H9 (cell line): Measurements from ENCODE around the gene ZFP91. TPM values are rescaled to one million over a fixed set of nuclear protein-coding genes. Genes with fewer than 3 reads are reported as not detected.

Experiments
- DNase-seq: peaks from one replicate; pipeline ENCODE4 v3.0.0-alpha.2; 2017
- H2AFZ ChIP-seq: one replicate; pipeline ENCODE4 v1.6.1; 2013; ENCODE audit warnings: mild to moderate bottlenecking, low read length, control low read depth, moderate library complexity
- H2AK5ac ChIP-seq: 2 replicates; pipeline ENCODE4 v1.6.1; 2013; ENCODE audit warnings: low read length, control low read depth, mixed read lengths; ENCODE audit not compliant: insufficient read length
- H2BK120ac ChIP-seq: one replicate; pipeline ENCODE4 v1.6.1; 2013; ENCODE audit warnings: low read depth, mild to moderate bottlenecking, low read length, control low read depth, inconsistent platforms; ENCODE audit not compliant: poor library complexity, severe bottlenecking
- H2BK12ac ChIP-seq: 2 replicates; pipeline ENCODE4 v1.6.1; 2013; ENCODE audit warnings: low read length, control low read depth, mixed read lengths, low read depth; ENCODE audit not compliant: insufficient read length
- H2BK15ac ChIP-seq: 2 replicates; pipeline ENCODE4 v1.6.1; 2013; ENCODE audit warnings: low read depth, low read length, control low read depth
- H2BK20ac ChIP-seq: one replicate; pipeline ENCODE4 v1.6.1; 2013; ENCODE audit warnings: low read depth, mild to moderate bottlenecking, low read length, control low read depth, inconsistent platforms; ENCODE audit not compliant: poor library complexity, severe bottlenecking
- H2BK5ac ChIP-seq: 2 replicates; pipeline ENCODE4 v1.6.1; 2013; ENCODE audit warnings: low read length, control low read depth, mixed read lengths; ENCODE audit not compliant: insufficient read length
- H3K14ac ChIP-seq: 2 replicates; pipeline ENCODE4 v1.6.1; 2013; ENCODE audit warnings: low read length, control low read depth; ENCODE audit not compliant: insufficient read depth
- H3K18ac ChIP-seq: 2 replicates; pipeline ENCODE4 v1.6.1; 2013; ENCODE audit warnings: low read depth, mild to moderate bottlenecking, mixed read lengths, low read length, control low read depth; ENCODE audit not compliant: insufficient read length
- H3K23ac ChIP-seq: 2 replicates; pipeline ENCODE4 v1.6.1; 2013; ENCODE audit warnings: low read length, control low read depth, mixed read lengths, low read depth; ENCODE audit not compliant: insufficient read length
- H3K23me2 ChIP-seq: 2 replicates; pipeline ENCODE4 v1.6.1; 2013; ENCODE audit warnings: low read depth, mild to moderate bottlenecking, mixed read lengths, low read length, control low read depth; ENCODE audit not compliant: insufficient read length, poor library complexity, severe bottlenecking
- H3K27ac ChIP-seq: 2 replicates; pipeline ENCODE4 v1.5.1; 2013; ENCODE audit warnings: low read length, control low read depth, mixed read lengths, low read depth; ENCODE audit not compliant: insufficient read length
- H3K27me3 ChIP-seq: 2 replicates; pipeline ENCODE4 v1.6.1; 2013; ENCODE audit warnings: low read length, control low read depth, inconsistent platforms; ENCODE audit not compliant: insufficient read depth
- H3K4ac ChIP-seq: 2 replicates; pipeline ENCODE4 v1.6.1; 2013; ENCODE audit warnings: low read depth, mild to moderate bottlenecking, control low read depth, inconsistent platforms, low read length, moderate library complexity
- H3K4me1 ChIP-seq: 2 replicates; pipeline ENCODE4 v1.6.1; 2013; ENCODE audit warnings: low read length, control low read depth, inconsistent platforms; ENCODE audit not compliant: insufficient read depth
- H3K4me2 ChIP-seq: 2 replicates; pipeline ENCODE4 v1.6.1; 2013; ENCODE audit warnings: low read length, control low read depth, mixed read lengths; ENCODE audit not compliant: insufficient read length, insufficient read depth
- H3K56ac ChIP-seq: 2 replicates; pipeline ENCODE4 v1.6.1; 2013; ENCODE audit warnings: low read depth, mild to moderate bottlenecking, mixed read lengths, low read length, control low read depth; ENCODE audit not compliant: insufficient read length
- H3K79me1 ChIP-seq: 2 replicates; pipeline ENCODE4 v1.6.1; 2013; ENCODE audit warnings: low read depth, mild to moderate bottlenecking, moderate library complexity, low read length, control low read depth, inconsistent platforms; ENCODE audit not compliant: insufficient read depth, poor library complexity, severe bottlenecking
- H3K79me2 ChIP-seq: 2 replicates; pipeline ENCODE4 v1.6.1; 2013; ENCODE audit warnings: low read length, control low read depth, inconsistent platforms; ENCODE audit not compliant: insufficient read depth
- H3K9ac ChIP-seq: 2 replicates; pipeline ENCODE4 v1.6.1; 2013; ENCODE audit warnings: low read length, control low read depth, mixed read lengths; ENCODE audit not compliant: insufficient read length; ENCODE audit errors: extremely low read depth
- H3K9me3 ChIP-seq: one replicate; pipeline ENCODE4 v1.6.1; 2013; ENCODE audit warnings: low read depth, low read length, inconsistent platforms; ENCODE audit not compliant: control insufficient read depth
- H3T11ph ChIP-seq: one replicate; pipeline ENCODE4 v1.6.1; 2013; ENCODE audit warnings: mild to moderate bottlenecking, low read length, control low read depth, inconsistent platforms
- H4K20me1 ChIP-seq: one replicate; pipeline ENCODE4 v1.6.1; 2013; ENCODE audit not compliant: control insufficient read depth, insufficient read length, insufficient read depth
- H4K5ac ChIP-seq: 2 replicates; pipeline ENCODE4 v1.6.1; 2013; ENCODE audit warnings: low read depth, mild to moderate bottlenecking, mixed read lengths, low read length, control low read depth; ENCODE audit not compliant: insufficient read length
- H4K8ac ChIP-seq: replicated peaks from 2 replicates; pipeline ENCODE4 v1.6.1; 2013; ENCODE audit warnings: low read length, control low read depth, mixed read lengths, low read depth; ENCODE audit not compliant: insufficient read length
- H4K91ac ChIP-seq: 2 replicates; pipeline ENCODE4 v1.6.1; 2013; ENCODE audit warnings: low read depth, mild to moderate bottlenecking, moderate library complexity, mixed read lengths, low read length, control low read depth; ENCODE audit not compliant: insufficient read length
- H3K27ac Mint-ChIP-seq, 3 experiments: 2 replicates in 2 of 3; 3 replicates in 1 of 3; pipeline ENCODE4 v1.8.0; 2020 to 2021; ENCODE audit warnings: mixed read lengths in 3 of 3, mild to moderate bottlenecking in 1 of 3, moderate library complexity in 1 of 3
- H3K27me3 Mint-ChIP-seq: 2 replicates; pipeline ENCODE4 v1.8.0; 2021; ENCODE audit warnings: low read depth, mild to moderate bottlenecking, moderate library complexity, mixed read lengths
- H3K36me3 Mint-ChIP-seq, 3 experiments: 2 replicates in 2 of 3; 3 replicates in 1 of 3; pipeline ENCODE4 v1.8.0; 2020 to 2021; ENCODE audit warnings: low read depth in 3 of 3, mixed read lengths in 3 of 3; ENCODE audit not compliant: insufficient read depth in 1 of 3
- H3K4me1 Mint-ChIP-seq, 2 experiments: 2 replicates each; pipeline ENCODE4 v1.8.0; 2020; ENCODE audit warnings: mixed read lengths in 2 of 2
- H3K4me3 Mint-ChIP-seq, 2 experiments: 2 replicates in 1 of 2; 3 replicates in 1 of 2; pipeline ENCODE4 v1.8.0; 2020 to 2021; ENCODE audit warnings: mild to moderate bottlenecking in 2 of 2, mixed read lengths in 2 of 2, moderate library complexity in 1 of 2
- H3K9me3 Mint-ChIP-seq, 2 experiments: 2 replicates in 1 of 2; 3 replicates in 1 of 2; pipeline ENCODE4 v1.8.0; 2020; ENCODE audit warnings: mild to moderate bottlenecking in 2 of 2, mixed read lengths in 2 of 2, moderate library complexity in 1 of 2
- WGBS: extraction: QIAGEN DNeasy Blood & Tissue Kit; methylation state at CpG from one replicate; pipeline ENCODE4 v1.1.7; 2013; ENCODE audit warnings: missing lambda C conversion rate, low lambda C conversion rate, mixed read lengths; ENCODE audit not compliant: insufficient read length; ENCODE audit errors: extremely low coverage; 5-methylcytosine and 5-hydroxymethylcytosine counted together
- total RNA-seq: library from RNA; stranded (reverse); gene quantifications from 2 replicates; pipeline ENCODE4 v1.2.1, GENCODE V29; 2021
- TF ChIP-seq, protein P1 (sequence below): fragments of 200-600 bp; sonication (generic); conservative IDR thresholded peaks from 3 replicates; pipeline ENCODE4 v1.8.0; 2021; ENCODE audit warnings: antibody characterized with exemption, mild to moderate bottlenecking

ZFP91 gene
- total RNA-seq, 1 experiment from 2014 or later: 32.9 TPM

DNA sequence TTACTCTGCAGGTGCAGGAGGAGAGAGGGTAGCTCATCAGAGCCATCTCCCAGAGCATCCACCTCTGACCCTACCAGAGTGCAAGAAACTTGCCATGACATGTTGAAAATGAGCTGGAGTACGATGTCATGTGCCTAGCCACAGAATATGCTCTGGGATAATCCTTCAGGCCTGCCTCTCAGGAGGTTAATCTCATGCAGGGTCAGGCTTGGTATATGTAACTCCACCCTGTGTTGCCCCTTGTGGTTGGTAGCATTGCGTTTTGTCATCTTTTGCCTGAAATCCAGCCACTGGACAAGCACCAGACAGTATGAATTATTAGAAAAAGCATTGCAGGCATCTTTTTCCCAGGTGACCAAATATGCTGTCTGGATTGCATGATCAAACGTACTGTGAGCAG is 79.8 kb downstream of the ZFP91 start:
- no peak for DNase-seq
- peaks cover 7 to 8% of the 10 kb centered on the region in 2 experiments; a peak in 3 of 4 replicates for H3K4me1 Mint-ChIP-seq
- Histone ChIP-seq H3K9ac (no peak overlapping the region), H3K9me3 (no peaks in the 10 kb centered on the region), H2BK15ac (no peak overlapping the region), H2BK20ac (no peak overlapping the region), H3K79me2 (no peaks in the 10 kb centered on the region), H3K4me1 (no peaks in the 10 kb centered on the region), H4K5ac (no peak overlapping the region), H4K91ac (no peak overlapping the region), H3T11ph (no peak overlapping the region), H3K56ac (no peak overlapping the region), H3K18ac (no peak overlapping the region), H3K4me2 (no peak overlapping the region), H4K20me1 (no peaks in the 10 kb centered on the region), H2AFZ (no peak overlapping the region), H3K27ac (no peak overlapping the region), H2BK120ac (no peak overlapping the region), H3K79me1 (no peaks in the 10 kb centered on the region), H4K8ac (no peak overlapping the region), H3K23ac (no peak overlapping the region), H3K27me3 (no peaks in the 10 kb centered on the region), H2AK5ac (no peak overlapping the region), H3K4ac (no peak overlapping the region), H3K14ac (no peak overlapping the region), H3K23me2 (no peaks in the 10 kb centered on the region), H2BK5ac (no peak overlapping the region), H2BK12ac (no peak overlapping the region)
- TF ChIP-seq, protein P1, sequence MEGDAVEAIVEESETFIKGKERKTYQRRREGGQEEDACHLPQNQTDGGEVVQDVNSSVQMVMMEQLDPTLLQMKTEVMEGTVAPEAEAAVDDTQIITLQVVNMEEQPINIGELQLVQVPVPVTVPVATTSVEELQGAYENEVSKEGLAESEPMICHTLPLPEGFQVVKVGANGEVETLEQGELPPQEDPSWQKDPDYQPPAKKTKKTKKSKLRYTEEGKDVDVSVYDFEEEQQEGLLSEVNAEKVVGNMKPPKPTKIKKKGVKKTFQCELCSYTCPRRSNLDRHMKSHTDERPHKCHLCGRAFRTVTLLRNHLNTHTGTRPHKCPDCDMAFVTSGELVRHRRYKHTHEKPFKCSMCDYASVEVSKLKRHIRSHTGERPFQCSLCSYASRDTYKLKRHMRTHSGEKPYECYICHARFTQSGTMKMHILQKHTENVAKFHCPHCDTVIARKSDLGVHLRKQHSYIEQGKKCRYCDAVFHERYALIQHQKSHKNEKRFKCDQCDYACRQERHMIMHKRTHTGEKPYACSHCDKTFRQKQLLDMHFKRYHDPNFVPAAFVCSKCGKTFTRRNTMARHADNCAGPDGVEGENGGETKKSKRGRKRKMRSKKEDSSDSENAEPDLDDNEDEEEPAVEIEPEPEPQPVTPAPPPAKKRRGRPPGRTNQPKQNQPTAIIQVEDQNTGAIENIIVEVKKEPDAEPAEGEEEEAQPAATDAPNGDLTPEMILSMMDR: no peak
- H3K36me3 Mint-ChIP-seq: no peaks in the 10 kb centered on the region
- H3K9me3 Mint-ChIP-seq: peaks cover 6 to 18% of the 10 kb centered on the region in 2 experiments; a peak in 4 of 5 replicates
- H3K4me3 Mint-ChIP-seq: no peak overlapping the region
- no CpG with 5 or more reads among the region's 3 CpGs for WGBS
- H3K27me3 Mint-ChIP-seq: peaks cover 4% of the 10 kb centered on the region
- no peak overlapping the region for H3K27ac Mint-ChIP-seq
